Measurements from ENCODE around the gene NFATC1. TPM values are rescaled to one million over a fixed set of nuclear protein-coding genes. Genes with fewer than 3 reads are reported as not detected.

NFATC1 gene
- total and polyA plus RNA-seq, 5 donors from 2014 or later: 13.1 to 64.7 (median 19.8) TPM

- no peaks in the 10 kb centered on the region for H3K27me3 ChIP-seq (ENCODE audit: control insufficient read depth, insufficient read depth, low read length)
- DNase-seq (no peak), ATAC-seq (ENCODE audit: low read depth in 2 of 2) (no peak)
- Mint-ChIP-seq H3K36me3 (peaks cover 15% of the 10 kb centered on the region), H3K9me3 (peaks cover 0 to 3% (median 0%) of the 10 kb centered on the region in 7 donors), H3K4me1 (peaks cover 0 to 11% (median 2%) of the 10 kb centered on the region in 4 donors), H3K27me3 (no peaks in the 10 kb centered on the region), H3K27ac (no peak overlapping the region), H3K4me3 (no peak overlapping the region)
- H3K4me3 ChIP-seq (ENCODE audit: low read depth, low read length): no peak overlapping the region
- no peaks in the 10 kb centered on the region for H3K9me3 ChIP-seq (ENCODE audit: control insufficient read depth in 2 of 2, low read length in 2 of 2)
- no peak overlapping the region for H3K27ac ChIP-seq (ENCODE audit: insufficient read depth, low read length, poor library complexity, severe bottlenecking)
- peaks cover 29% of the 10 kb centered on the region for H3K36me3 ChIP-seq (ENCODE audit: control insufficient read depth, insufficient read depth, low read length)
- H3K4me1 ChIP-seq (ENCODE audit: control insufficient read depth, insufficient read depth, low read length, poor library complexity, severe bottlenecking): no peaks in the 10 kb centered on the region
Measured at GRCh38 chr18:79458131-79458838, 62.6 kb downstream of the NFATC1 start.

GRCh38 chr18:79458917-79459803 is 63.4 kb downstream of the NFATC1 start:
- Histone ChIP-seq H3K4me1 (ENCODE audit: control insufficient read depth, insufficient read depth, low read length, poor library complexity, severe bottlenecking) (no peaks in the 10 kb centered on the region), H3K9me3 (ENCODE audit: control insufficient read depth in 2 of 2, low read length in 2 of 2) (no peaks in the 10 kb centered on the region), H3K36me3 (ENCODE audit: control insufficient read depth, insufficient read depth, low read length) (peaks cover 27% of the 10 kb centered on the region), H3K27ac (ENCODE audit: insufficient read depth, low read length, poor library complexity, severe bottlenecking) (no peak overlapping the region), H3K4me3 (ENCODE audit: low read depth, low read length) (no peak overlapping the region), H3K27me3 (ENCODE audit: control insufficient read depth, insufficient read depth, low read length) (no peaks in the 10 kb centered on the region)
- DNase-seq: no peak
- H3K4me1 Mint-ChIP-seq: peaks cover 0 to 11% (median 2%) of the 10 kb centered on the region in 4 donors
- no peak overlapping the region for H3K4me3 Mint-ChIP-seq
- H3K9me3 Mint-ChIP-seq: peaks cover 0 to 3% (median 0%) of the 10 kb centered on the region in 7 donors
- no peaks in the 10 kb centered on the region for H3K27me3 Mint-ChIP-seq
- H3K36me3 Mint-ChIP-seq: peaks cover 15% of the 10 kb centered on the region
- no peak for ATAC-seq (ENCODE audit: low read depth in 2 of 2)
- peak overlapping the region; percentile 44 to 91 (median 76) for H3K27ac Mint-ChIP-seq

GRCh38 chr18:79459946-79460480 is 64.3 kb downstream of the NFATC1 start:
- no peaks in the 10 kb centered on the region for H3K4me1 ChIP-seq (ENCODE audit: control insufficient read depth, insufficient read depth, low read length, poor library complexity, severe bottlenecking)
- H3K27ac ChIP-seq (ENCODE audit: insufficient read depth, low read length, poor library complexity, severe bottlenecking): peak overlapping the region; percentile 5
- H3K27me3 Mint-ChIP-seq: no peaks in the 10 kb centered on the region
- peaks cover 17% of the 10 kb centered on the region for H3K36me3 Mint-ChIP-seq
- peak overlapping the region; percentile 44 to 91 (median 76) for H3K27ac Mint-ChIP-seq
- no peak overlapping the region for H3K4me3 ChIP-seq (ENCODE audit: low read depth, low read length)
- ATAC-seq (ENCODE audit: low read depth in 2 of 2) (no peak), DNase-seq (no peak)
- H3K4me3 Mint-ChIP-seq: no peak overlapping the region
- H3K27me3 ChIP-seq (ENCODE audit: control insufficient read depth, insufficient read depth, low read length): no peaks in the 10 kb centered on the region
- no peaks in the 10 kb centered on the region for H3K9me3 ChIP-seq (ENCODE audit: control insufficient read depth in 2 of 2, low read length in 2 of 2)
- peaks cover 0 to 11% (median 3%) of the 10 kb centered on the region in 4 donors for H3K4me1 Mint-ChIP-seq
- H3K9me3 Mint-ChIP-seq: peaks cover 0 to 3% (median 0%) of the 10 kb centered on the region in 7 donors
- peaks cover 22% of the 10 kb centered on the region for H3K36me3 ChIP-seq (ENCODE audit: control insufficient read depth, insufficient read depth, low read length)

GRCh38 chr18:79460481-79461300 is 65.0 kb downstream of the NFATC1 start:
- Mint-ChIP-seq H3K9me3 (peaks cover 0 to 3% (median 0%) of the 10 kb centered on the region in 7 donors), H3K4me3 (no peak overlapping the region), H3K27ac (peak overlapping the region; percentile 14 to 76 (median 44)), H3K4me1 (peaks cover 0 to 11% (median 3%) of the 10 kb centered on the region in 4 donors), H3K27me3 (no peaks in the 10 kb centered on the region), H3K36me3 (peaks cover 19% of the 10 kb centered on the region)
- Histone ChIP-seq H3K4me1 (ENCODE audit: control insufficient read depth, insufficient read depth, low read length, poor library complexity, severe bottlenecking) (no peaks in the 10 kb centered on the region), H3K9me3 (ENCODE audit: control insufficient read depth in 2 of 2, low read length in 2 of 2) (no peaks in the 10 kb centered on the region), H3K27me3 (ENCODE audit: control insufficient read depth, insufficient read depth, low read length) (no peaks in the 10 kb centered on the region), H3K4me3 (ENCODE audit: low read depth, low read length) (no peak overlapping the region), H3K36me3 (ENCODE audit: control insufficient read depth, insufficient read depth, low read length) (peaks cover 25% of the 10 kb centered on the region), H3K27ac (ENCODE audit: insufficient read depth, low read length, poor library complexity, severe bottlenecking) (no peak overlapping the region)
- DNase-seq (no peak), ATAC-seq (ENCODE audit: low read depth in 2 of 2) (no peak)

- no peak overlapping the region for H3K4me3 ChIP-seq (ENCODE audit: low read depth, low read length)
- peaks cover 0 to 3% (median 0%) of the 10 kb centered on the region in 7 donors for H3K9me3 Mint-ChIP-seq
- no peak overlapping the region for H3K27ac ChIP-seq (ENCODE audit: insufficient read depth, low read length, poor library complexity, severe bottlenecking)
- no peaks in the 10 kb centered on the region for H3K9me3 ChIP-seq (ENCODE audit: control insufficient read depth in 2 of 2, low read length in 2 of 2)
- no peaks in the 10 kb centered on the region for H3K27me3 Mint-ChIP-seq
- peaks cover 28% of the 10 kb centered on the region for H3K36me3 ChIP-seq (ENCODE audit: control insufficient read depth, insufficient read depth, low read length)
- DNase-seq: no peak
- H3K27me3 ChIP-seq (ENCODE audit: control insufficient read depth, insufficient read depth, low read length): no peaks in the 10 kb centered on the region
- H3K4me1 Mint-ChIP-seq: peaks cover 0 to 11% (median 3%) of the 10 kb centered on the region in 4 donors
- H3K36me3 Mint-ChIP-seq: peaks cover 19% of the 10 kb centered on the region
- no peak for ATAC-seq (ENCODE audit: low read depth in 2 of 2)
- H3K4me1 ChIP-seq (ENCODE audit: control insufficient read depth, insufficient read depth, low read length, poor library complexity, severe bottlenecking): no peaks in the 10 kb centered on the region
- no peak overlapping the region for H3K4me3 Mint-ChIP-seq
- no peak overlapping the region for H3K27ac Mint-ChIP-seq
Measured at GRCh38 chr18:79461627-79462026, 65.9 kb downstream of the NFATC1 start.

GRCh38 chr18:79463424-79463960 is 67.8 kb downstream of the NFATC1 start:
- peaks cover 0 to 3% (median 0%) of the 10 kb centered on the region in 7 donors for H3K9me3 Mint-ChIP-seq
- H3K4me1 ChIP-seq (ENCODE audit: control insufficient read depth, insufficient read depth, low read length, poor library complexity, severe bottlenecking): no peaks in the 10 kb centered on the region

More at GRCh38 chr18:79463424-79463960, 67.8 kb downstream of the NFATC1 start:
- ATAC-seq (ENCODE audit: low read depth in 2 of 2): no peak
- H3K27ac Mint-ChIP-seq: no peak overlapping the region
- DNase-seq: no peak
- no peak overlapping the region for H3K4me3 Mint-ChIP-seq
- no peak overlapping the region for H3K4me3 ChIP-seq (ENCODE audit: low read depth, low read length)
- H3K9me3 ChIP-seq (ENCODE audit: control insufficient read depth in 2 of 2, low read length in 2 of 2): no peaks in the 10 kb centered on the region
- H3K4me1 Mint-ChIP-seq: peaks cover 0 to 11% (median 5%) of the 10 kb centered on the region in 4 donors
- H3K27me3 ChIP-seq (ENCODE audit: control insufficient read depth, insufficient read depth, low read length): no peaks in the 10 kb centered on the region
- H3K27ac ChIP-seq (ENCODE audit: insufficient read depth, low read length, poor library complexity, severe bottlenecking): no peak overlapping the region
- peaks cover 19% of the 10 kb centered on the region for H3K36me3 Mint-ChIP-seq
- H3K27me3 Mint-ChIP-seq: no peaks in the 10 kb centered on the region
- peaks cover 38% of the 10 kb centered on the region for H3K36me3 ChIP-seq (ENCODE audit: control insufficient read depth, insufficient read depth, low read length)
